ENCODE measurements around the gene RPS18. TPM values are rescaled to one million over a fixed set of nuclear protein-coding genes. Genes with fewer than 3 reads are reported as not detected.
A peak's percentile ranks its signal among the peaks of the same experiment; 100 is the strongest.

RPS18 gene
- total and polyA plus RNA-seq, 4 donors = 742 to 1,432 (median 1,060) TPM

GRCh38 chr6:33318426-33319073 lies 46.7 kb downstream of the RPS18 start:
- peaks cover 0 to 16% (median 8%) of the 10 kb centered on the region in 4 donors for H3K36me3 ChIP-seq (ENCODE audit: control insufficient read depth in 4 of 4, insufficient read depth in 3 of 4, low read depth in 1 of 4, low read length in 3 of 4)
- H3K9ac ChIP-seq (ENCODE audit: low read depth in 1 of 2, low read length in 2 of 2) = no peak overlapping the region
- no peaks in the 10 kb centered on the region for H3K9me3 ChIP-seq (ENCODE audit: control insufficient read depth in 4 of 4, low read length in 3 of 4)
- 70% methylated on average over 8 of the region's 8 CpGs for WGBS
- TF ChIP-seq, protein P1, sequence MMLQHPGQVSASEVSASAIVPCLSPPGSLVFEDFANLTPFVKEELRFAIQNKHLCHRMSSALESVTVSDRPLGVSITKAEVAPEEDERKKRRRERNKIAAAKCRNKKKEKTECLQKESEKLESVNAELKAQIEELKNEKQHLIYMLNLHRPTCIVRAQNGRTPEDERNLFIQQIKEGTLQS (IDR thresholded peaks at IDR 0.05) = no peak
- TF ChIP-seq FOXA2 (IDR thresholded peaks at IDR 0.05) (no peak), RAD21 (IDR thresholded peaks at IDR 0.05) (no peak), FOXA1 (IDR thresholded peaks at IDR 0.05) (no peak), EGR1 (IDR thresholded peaks at IDR 0.05; ENCODE audit: low read depth in 2 of 2) (no peak), JUND (IDR thresholded peaks at IDR 0.05) (no peak), MAX (IDR thresholded peaks at IDR 0.05) (no peak), SP1 (IDR thresholded peaks at IDR 0.05) (no peak), RXRA (IDR thresholded peaks at IDR 0.05) (no peak), YY1 (IDR thresholded peaks at IDR 0.05) (no peak), TAF1 (conservative IDR thresholded peaks at IDR 0.05) (no peak)
- TF ChIP-seq, protein P2, sequence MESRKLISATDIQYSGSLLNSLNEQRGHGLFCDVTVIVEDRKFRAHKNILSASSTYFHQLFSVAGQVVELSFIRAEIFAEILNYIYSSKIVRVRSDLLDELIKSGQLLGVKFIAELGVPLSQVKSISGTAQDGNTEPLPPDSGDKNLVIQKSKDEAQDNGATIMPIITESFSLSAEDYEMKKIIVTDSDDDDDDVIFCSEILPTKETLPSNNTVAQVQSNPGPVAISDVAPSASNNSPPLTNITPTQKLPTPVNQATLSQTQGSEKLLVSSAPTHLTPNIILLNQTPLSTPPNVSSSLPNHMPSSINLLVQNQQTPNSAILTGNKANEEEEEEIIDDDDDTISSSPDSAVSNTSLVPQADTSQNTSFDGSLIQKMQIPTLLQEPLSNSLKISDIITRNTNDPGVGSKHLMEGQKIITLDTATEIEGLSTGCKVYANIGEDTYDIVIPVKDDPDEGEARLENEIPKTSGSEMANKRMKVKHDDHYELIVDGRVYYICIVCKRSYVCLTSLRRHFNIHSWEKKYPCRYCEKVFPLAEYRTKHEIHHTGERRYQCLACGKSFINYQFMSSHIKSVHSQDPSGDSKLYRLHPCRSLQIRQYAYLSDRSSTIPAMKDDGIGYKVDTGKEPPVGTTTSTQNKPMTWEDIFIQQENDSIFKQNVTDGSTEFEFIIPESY (IDR thresholded peaks at IDR 0.05) = no peak
- peak overlapping the region; percentile 75 to 89 for H3K27ac ChIP-seq (ENCODE audit: low read depth in 1 of 2, low read length in 2 of 2)
- H3K4me3 ChIP-seq (ENCODE audit: low read depth in 1 of 3, low read length in 3 of 3) = peak overlapping the region in 1 of 3 donors; percentile 68
- no peak for DNase-seq (ENCODE audit: low spot score)
- H3K27me3 ChIP-seq (ENCODE audit: control insufficient read depth in 4 of 4, insufficient read depth in 4 of 4, low read length in 3 of 4) = no peaks in the 10 kb centered on the region
- H3K4me1 ChIP-seq (ENCODE audit: control insufficient read depth in 4 of 4, insufficient read depth in 4 of 4, low read length in 3 of 4) = peaks cover 20 to 61% (median 51%) of the 10 kb centered on the region in 4 donors

DNA sequence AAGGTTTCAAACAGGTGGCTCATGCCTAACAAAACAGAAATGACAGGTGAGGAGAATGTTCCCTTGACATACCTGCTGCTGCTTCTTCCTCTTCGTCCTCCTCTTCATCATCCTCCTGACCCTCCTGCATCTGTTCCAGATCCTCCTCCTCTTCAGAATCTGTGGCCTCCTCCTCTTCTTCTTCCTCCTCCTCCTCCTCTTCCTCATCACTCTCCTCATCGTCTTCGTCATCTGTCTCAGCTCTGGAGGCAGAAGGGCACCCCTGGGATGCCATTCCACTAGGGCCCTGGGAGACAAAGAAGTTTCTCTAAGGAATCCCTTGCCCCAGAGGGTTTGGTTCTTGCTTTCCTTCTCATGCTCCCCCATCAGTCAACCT lies 48.1 kb downstream of the RPS18 start:
- no peak overlapping the region for H3K4me3 ChIP-seq (ENCODE audit: low read depth in 1 of 3, low read length in 3 of 3)

GRCh38 chr6:33320315-33321181 lies 48.7 kb downstream of the RPS18 start:
- no peak for DNase-seq (ENCODE audit: low spot score)
- WGBS = 73% methylated on average over 32 of the region's 32 CpGs
- Histone ChIP-seq H3K36me3 (ENCODE audit: control insufficient read depth in 4 of 4, insufficient read depth in 3 of 4, low read depth in 1 of 4, low read length in 3 of 4) (peaks cover 0 to 16% (median 8%) of the 10 kb centered on the region in 4 donors), H3K4me3 (ENCODE audit: low read depth in 1 of 3, low read length in 3 of 3) (no peak overlapping the region), H3K27me3 (ENCODE audit: control insufficient read depth in 4 of 4, insufficient read depth in 4 of 4, low read length in 3 of 4) (no peaks in the 10 kb centered on the region), H3K27ac (ENCODE audit: low read depth in 1 of 2, low read length in 2 of 2) (peak overlapping the region; percentile 47 to 85), H3K9me3 (ENCODE audit: control insufficient read depth in 4 of 4, low read length in 3 of 4) (no peaks in the 10 kb centered on the region), H3K4me1 (ENCODE audit: control insufficient read depth in 4 of 4, insufficient read depth in 4 of 4, low read length in 3 of 4) (peaks cover 20 to 54% (median 48%) of the 10 kb centered on the region in 4 donors), H3K9ac (ENCODE audit: low read depth in 1 of 2, low read length in 2 of 2) (no peak overlapping the region)
- TF ChIP-seq JUND (IDR thresholded peaks at IDR 0.05) = peak; percentile 86 to 96
- TF ChIP-seq REST (IDR thresholded peaks at IDR 0.05) = no peak
- TF ChIP-seq CTCF (IDR thresholded peaks at IDR 0.05; ENCODE audit: low read depth, low read length, missing input control) = no peak
- TF ChIP-seq, protein P1 (IDR thresholded peaks at IDR 0.05) = peak; percentile 59
- TF ChIP-seq GABPA (IDR thresholded peaks at IDR 0.05 in 1 of 2, conservative IDR thresholded peaks at IDR 0.05 in 1 of 2) = peak in 1 of 2 donors; percentile 7
- TF ChIP-seq HNF4A (conservative IDR thresholded peaks at IDR 0.05) = peak; percentile 13 to 29
- TF ChIP-seq FOXA2 (IDR thresholded peaks at IDR 0.05) = no peak
- no peak for TF ChIP-seq SP1 (IDR thresholded peaks at IDR 0.05)
- no peak for TF ChIP-seq YY1 (IDR thresholded peaks at IDR 0.05)
- no peak for TF ChIP-seq HNF4G (IDR thresholded peaks at IDR 0.05)

More for the DNA sequence above, 48.1 kb downstream of the RPS18 start:
- 92% methylated on average over 3 of the region's 3 CpGs for WGBS
- Histone ChIP-seq H3K9ac (ENCODE audit: low read depth in 1 of 2, low read length in 2 of 2) (no peak overlapping the region), H3K27ac (ENCODE audit: low read depth in 1 of 2, low read length in 2 of 2) (peak overlapping the region; percentile 47 to 85), H3K9me3 (ENCODE audit: control insufficient read depth in 4 of 4, low read length in 3 of 4) (no peaks in the 10 kb centered on the region), H3K36me3 (ENCODE audit: control insufficient read depth in 4 of 4, insufficient read depth in 3 of 4, low read depth in 1 of 4, low read length in 3 of 4) (peaks cover 0 to 16% (median 8%) of the 10 kb centered on the region in 4 donors), H3K27me3 (ENCODE audit: control insufficient read depth in 4 of 4, insufficient read depth in 4 of 4, low read length in 3 of 4) (no peaks in the 10 kb centered on the region), H3K4me1 (ENCODE audit: control insufficient read depth in 4 of 4, insufficient read depth in 4 of 4, low read length in 3 of 4) (peaks cover 21 to 59% (median 50%) of the 10 kb centered on the region in 4 donors)
- DNase-seq (ENCODE audit: low spot score) = no peak
- TF ChIP-seq HNF4A (conservative IDR thresholded peaks at IDR 0.05) (no peak), JUND (IDR thresholded peaks at IDR 0.05) (no peak), NR2F2 (IDR thresholded peaks at IDR 0.05) (no peak), RAD21 (IDR thresholded peaks at IDR 0.05) (no peak), SP1 (IDR thresholded peaks at IDR 0.05) (no peak)
